ENCODE data around the gene ABCA2. TPM values are rescaled to one million over a fixed set of nuclear protein-coding genes. Genes with fewer than 3 reads are reported as not detected.
"Not testable (repeated sequence)": the region's sequence is repeated elsewhere in the genome, so short reads cannot be mapped to it uniquely, and the experiment has no call there.

ABCA2 gene
- total and polyA plus RNA-seq, 4 donors, result 13.4 to 39.0 (median 16.5) TPM

- TF ChIP-seq CTCF (IDR thresholded peaks at IDR 0.05; ENCODE audit: control extremely low read depth, extremely low read depth), result peak; percentile 5
- not testable (repeated sequence) for H3K27me3 ChIP-seq (ENCODE audit: control insufficient read depth in 3 of 3, insufficient read depth in 3 of 3, low read length in 2 of 3); H3K4me1 ChIP-seq (ENCODE audit: control insufficient read depth in 5 of 5, insufficient read depth in 5 of 5, low read length in 5 of 5); DNase-seq; H3K9me3 ChIP-seq (ENCODE audit: control insufficient read depth in 4 of 4, insufficient read depth in 3 of 4, low read length in 3 of 4); H3K27ac ChIP-seq (ENCODE audit: low read depth in 1 of 2, low read length in 1 of 2); ATAC-seq (ENCODE audit: insufficient read depth, low FRiP score); H3K4me3 ChIP-seq; H3K9ac ChIP-seq (ENCODE audit: insufficient read depth in 1 of 2, low read length in 2 of 2); H3K36me3 ChIP-seq (ENCODE audit: control insufficient read depth in 4 of 4, insufficient read depth in 4 of 4, low read length in 4 of 4)
- WGBS, 2 donors, result 41 to 45% methylated on average over 17 of the region's 17 CpGs
These were observed 23.8 kb downstream of the ABCA2 start for GRCh38 chr9:137004285-137004684.

- 88 to 92% methylated on average over 10 of the region's 10 CpGs for WGBS, 2 donors
- DNase-seq, result no peak
- peaks cover 0 to 2% (median 0%) of the 10 kb centered on the region in 4 donors for H3K9me3 ChIP-seq (ENCODE audit: control insufficient read depth in 4 of 4, insufficient read depth in 3 of 4, low read length in 3 of 4)
- no peak for ATAC-seq (ENCODE audit: insufficient read depth, low FRiP score)
- H3K36me3 ChIP-seq (ENCODE audit: control insufficient read depth in 4 of 4, insufficient read depth in 4 of 4, low read length in 4 of 4), result no peaks in the 10 kb centered on the region
- H3K4me1 ChIP-seq (ENCODE audit: control insufficient read depth in 5 of 5, insufficient read depth in 5 of 5, low read length in 5 of 5), result peaks cover 0 to 8% (median 0%) of the 10 kb centered on the region in 5 donors
- no peak overlapping the region for H3K9ac ChIP-seq (ENCODE audit: insufficient read depth in 1 of 2, low read length in 2 of 2)
- no peaks in the 10 kb centered on the region for H3K27me3 ChIP-seq (ENCODE audit: control insufficient read depth in 3 of 3, insufficient read depth in 3 of 3, low read length in 2 of 3)
- H3K27ac ChIP-seq (ENCODE audit: low read depth in 1 of 2, low read length in 1 of 2), result no peak overlapping the region
- no peak for TF ChIP-seq CTCF (IDR thresholded peaks at IDR 0.05; ENCODE audit: control extremely low read depth, extremely low read depth)
- no peak overlapping the region for H3K4me3 ChIP-seq
These were observed 25.4 kb downstream of the ABCA2 start for GRCh38 chr9:137002646-137003041.

GRCh38 chr9:137001857-137002645 lies 26.0 kb downstream of the ABCA2 start:
- Histone ChIP-seq H3K4me1 (ENCODE audit: control insufficient read depth in 5 of 5, insufficient read depth in 5 of 5, low read length in 5 of 5) (peaks cover 0 to 8% (median 3%) of the 10 kb centered on the region in 5 donors), H3K4me3 (no peak overlapping the region), H3K9ac (ENCODE audit: insufficient read depth in 1 of 2, low read length in 2 of 2) (no peak overlapping the region), H3K9me3 (ENCODE audit: control insufficient read depth in 4 of 4, insufficient read depth in 3 of 4, low read length in 3 of 4) (peaks cover 0 to 2% (median 0%) of the 10 kb centered on the region in 4 donors), H3K27me3 (ENCODE audit: control insufficient read depth in 3 of 3, insufficient read depth in 3 of 3, low read length in 2 of 3) (no peaks in the 10 kb centered on the region), H3K27ac (ENCODE audit: low read depth in 1 of 2, low read length in 1 of 2) (no peak overlapping the region), H3K36me3 (ENCODE audit: control insufficient read depth in 4 of 4, insufficient read depth in 4 of 4, low read length in 4 of 4) (no peaks in the 10 kb centered on the region)
- TF ChIP-seq CTCF (IDR thresholded peaks at IDR 0.05; ENCODE audit: control extremely low read depth, extremely low read depth), result no peak
- no peak for ATAC-seq (ENCODE audit: insufficient read depth, low FRiP score)
- DNase-seq, result no peak
- 86 to 94% methylated on average over 19 to 20 of the region's 20 CpGs for WGBS, 2 donors
